CD14-positive monocyte (primary cell): ENCODE measurements around the gene SPATA13. TPM values are rescaled to one million over a fixed set of nuclear protein-coding genes. Genes with fewer than 3 reads are reported as not detected.

ENCODE experiments used
- DNase-seq, 3 donors: peaks; one replicate each; pipeline ENCODE4 v3.0.0-alpha.2; 2011 to 2022
- H2AFZ ChIP-seq: 2 replicates; pipeline ENCODE4 v1.6.0; 2012; ENCODE audit warnings: mild to moderate bottlenecking, low read depth, low read length, inconsistent platforms; ENCODE audit not compliant: insufficient read depth, poor library complexity, severe bottlenecking
- H3K27ac ChIP-seq, 2 donors: 1 replicate in 1 of 2; 2 replicates in 1 of 2; pipeline ENCODE4 v1.5.1; 2012 to 2013; ENCODE audit warnings: low read length in 2 of 2, control low read depth in 1 of 2, inconsistent platforms in 1 of 2, low read depth in 1 of 2, mild to moderate bottlenecking in 1 of 2
- H3K27me3 ChIP-seq, 2 donors: one replicate each; pipeline versions ENCODE4 v1.6.0 to v1.6.1; 2011 to 2013; ENCODE audit warnings: low read length in 2 of 2; ENCODE audit not compliant: control insufficient read depth in 2 of 2, insufficient read depth in 2 of 2
- H3K36me3 ChIP-seq, 2 donors: replicated peaks in 1 of 2; 1 replicate in 1 of 2; 2 replicates in 1 of 2; pipeline versions ENCODE4 v1.5.1 to v1.6.1; 2012 to 2013; ENCODE audit warnings: low read length in 2 of 2, control low read depth in 1 of 2, inconsistent platforms in 1 of 2, mild to moderate bottlenecking in 1 of 2; ENCODE audit not compliant: insufficient read depth in 2 of 2, control insufficient read depth in 1 of 2
- H3K4me1 ChIP-seq, 2 donors: 1 replicate in 1 of 2; 2 replicates in 1 of 2; pipeline versions ENCODE4 v1.5.1 to v1.6.1; 2012 to 2013; ENCODE audit warnings: low read length in 2 of 2, control low read depth in 1 of 2, inconsistent platforms in 1 of 2, mild to moderate bottlenecking in 1 of 2, moderate library complexity in 1 of 2; ENCODE audit not compliant: insufficient read depth in 2 of 2, control insufficient read depth in 1 of 2
- H3K4me2 ChIP-seq: replicated peaks from 2 replicates; pipeline ENCODE3; 2012; ENCODE audit warnings: low read length, moderate library complexity, mild to moderate bottlenecking; ENCODE audit not compliant: poor library complexity, severe bottlenecking; ENCODE audit errors: extremely low read depth
- H3K4me3 ChIP-seq, 3 experiments: fragments of 200-600 bp in 1 of 3; sonication (generic) in 1 of 3; replicated peaks in 1 of 3; 1 replicate in 2 of 3; 2 replicates in 1 of 3; pipeline ENCODE4 v1.5.1; 2011 to 2013; ENCODE audit warnings: low read length in 3 of 3, mild to moderate bottlenecking in 3 of 3, control low read depth in 2 of 3, low read depth in 2 of 3, inconsistent platforms in 1 of 3, moderate library complexity in 1 of 3
- H3K79me2 ChIP-seq: 2 replicates; pipeline ENCODE4 v1.6.0; 2012; ENCODE audit warnings: mild to moderate bottlenecking, control low read depth, inconsistent platforms, low read length, moderate library complexity; ENCODE audit not compliant: insufficient read depth
- H3K9ac ChIP-seq: 2 replicates; pipeline ENCODE4 v1.6.0; 2017; ENCODE audit warnings: low read length, mild to moderate bottlenecking; ENCODE audit not compliant: insufficient read depth, poor library complexity, severe bottlenecking
- H3K9me3 ChIP-seq, 2 donors: replicated peaks in 1 of 2; 1 replicate in 1 of 2; 2 replicates in 1 of 2; pipeline versions ENCODE4 v1.5.1 to v1.6.1; 2012 to 2013; ENCODE audit warnings: low read length in 2 of 2, control low read depth in 1 of 2; ENCODE audit not compliant: control insufficient read depth in 1 of 2, insufficient read depth in 1 of 2
- H4K20me1 ChIP-seq: 2 replicates; pipeline ENCODE4 v1.6.0; 2012; ENCODE audit warnings: mild to moderate bottlenecking, low read length, control low read depth, moderate library complexity; ENCODE audit not compliant: insufficient read depth
- H3K27ac Mint-ChIP-seq, 7 donors: one replicate each; pipeline ENCODE4 v1.8.0; 2020; ENCODE audit warnings: mild to moderate bottlenecking in 7 of 7, mixed read lengths in 7 of 7, moderate library complexity in 6 of 7, inconsistent platforms in 2 of 7
- H3K27me3 Mint-ChIP-seq, 3 donors: one replicate each; pipeline ENCODE4 v1.8.0; 2021 to 2022; ENCODE audit warnings: low read depth in 3 of 3, mild to moderate bottlenecking in 3 of 3, mixed read lengths in 3 of 3, moderate library complexity in 3 of 3, inconsistent platforms in 1 of 3
- H3K36me3 Mint-ChIP-seq, 2 donors: one replicate each; pipeline ENCODE4 v1.8.0; 2020; ENCODE audit warnings: mixed read lengths in 2 of 2, inconsistent platforms in 1 of 2, mild to moderate bottlenecking in 1 of 2
- H3K4me1 Mint-ChIP-seq: one replicate; pipeline ENCODE4 v1.8.0; 2020; ENCODE audit warnings: mild to moderate bottlenecking, mixed read lengths
- H3K4me3 Mint-ChIP-seq, 2 donors: one replicate each; pipeline ENCODE4 v1.8.0; 2020; ENCODE audit warnings: mild to moderate bottlenecking in 2 of 2, mixed read lengths in 2 of 2, moderate library complexity in 1 of 2
- H3K9me3 Mint-ChIP-seq, 7 donors: one replicate each; pipeline ENCODE4 v1.8.0; 2020 to 2022; ENCODE audit warnings: mixed read lengths in 7 of 7, mild to moderate bottlenecking in 6 of 7, moderate library complexity in 6 of 7, inconsistent platforms in 2 of 7
- CTCF ChIP-seq: fragments of 200-600 bp; IDR thresholded peaks from one replicate; pipeline ENCODE4 v1.8.0; 2022; ENCODE audit warnings: antibody characterized with exemption, mild to moderate bottlenecking
- WGBS: methylation state at CpG from one replicate; pipeline ENCODE4 v1.1.5; 2013; ENCODE audit warnings: missing lambda C conversion rate; ENCODE audit not compliant: insufficient coverage; 5-methylcytosine and 5-hydroxymethylcytosine counted together
- intact Hi-C, 2 donors: fragments of 100-400 bp; cut with micrococcal nuclease; formaldehyde crosslinking; loops; one replicate each; pipeline versions ENCODE4 v1.15.0 to v1.15.1; 2023
- polyA plus RNA-seq, 3 donors: library from polyadenylated mRNA; depleted of rRNA in 1 of 3; unstranded in 2 of 3; stranded (reverse) in 1 of 3; fragments of 300-500 nt in 2 of 3; fragments of >200 nt in 1 of 3; fragmentation: Illumina TruSeq in 2 of 3; gene quantifications; 1 replicate in 2 of 3; 2 replicates in 1 of 3; pipeline ENCODE4 v1.2.3, GENCODE V29; 2012 to 2021

Gene SPATA13
- polyA plus RNA-seq, 3 donors = 9.3 to 44.7 (median 11.6) TPM

GRCh38 chr13:24166561-24166960, 6.0 kb downstream of the SPATA13 start:
- no peak overlapping the region for H3K9ac ChIP-seq
- H3K36me3 ChIP-seq = no peaks in the 10 kb centered on the region
- WGBS = no CpG with 5 or more reads among the region's 2 CpGs
- no peak overlapping the region for H3K27ac Mint-ChIP-seq
- H3K27me3 Mint-ChIP-seq = peaks cover 8 to 16% (median 11%) of the 10 kb centered on the region in 3 donors
- peaks cover 8% of the 10 kb centered on the region for H3K4me1 Mint-ChIP-seq
- no peak overlapping the region for H3K27ac ChIP-seq
- H3K79me2 ChIP-seq = no peaks in the 10 kb centered on the region
- intact Hi-C loops = no loop called here
- no peaks in the 10 kb centered on the region for H4K20me1 ChIP-seq
- H3K9me3 ChIP-seq = no peaks in the 10 kb centered on the region
- no peak overlapping the region for H3K4me3 Mint-ChIP-seq
- no peak overlapping the region for H3K4me2 ChIP-seq
- peaks cover 0 to 4% (median 0%) of the 10 kb centered on the region in 7 donors for H3K9me3 Mint-ChIP-seq
- TF ChIP-seq CTCF = no peak
- no peak overlapping the region for H2AFZ ChIP-seq
- peaks cover 0 to 9% of the 10 kb centered on the region in 2 donors for H3K36me3 Mint-ChIP-seq
- peaks cover 4 to 6% of the 10 kb centered on the region in 2 donors for H3K4me1 ChIP-seq
- no peak for DNase-seq
- peaks cover 4 to 7% of the 10 kb centered on the region in 2 donors for H3K27me3 ChIP-seq
- H3K4me3 ChIP-seq = no peak overlapping the region

- Histone ChIP-seq H2AFZ (no peak overlapping the region), H3K4me2 (no peak overlapping the region), H3K79me2 (no peaks in the 10 kb centered on the region)
Measured at GRCh38 chr13:24167666-24168391, 7.3 kb downstream of the SPATA13 start.

More at GRCh38 chr13:24167666-24168391, 7.3 kb downstream of the SPATA13 start:
- H3K4me3 ChIP-seq = no peak overlapping the region
- H3K27me3 ChIP-seq = no peaks in the 10 kb centered on the region
- H3K4me1 ChIP-seq = no peaks in the 10 kb centered on the region
- H3K36me3 ChIP-seq = no peaks in the 10 kb centered on the region
- H3K4me1 Mint-ChIP-seq = no peaks in the 10 kb centered on the region
- H3K4me3 Mint-ChIP-seq = no peak overlapping the region
- TF ChIP-seq CTCF = no peak
- H4K20me1 ChIP-seq = no peaks in the 10 kb centered on the region
- no peak overlapping the region for H3K27ac Mint-ChIP-seq
- no peak overlapping the region for H3K9ac ChIP-seq
- no peak overlapping the region for H3K27ac ChIP-seq
- intact Hi-C loops = no loop called here
- H3K9me3 ChIP-seq = no peaks in the 10 kb centered on the region
- no peaks in the 10 kb centered on the region for H3K9me3 Mint-ChIP-seq
- 89% methylated on average over 4 of the region's 6 CpGs for WGBS
- H3K36me3 Mint-ChIP-seq = no peaks in the 10 kb centered on the region
- no peak for DNase-seq
- peaks cover 0 to 5% (median 3%) of the 10 kb centered on the region in 3 donors for H3K27me3 Mint-ChIP-seq
